NK-92 treated with Interleukin-12 subunit alpha and Interleukin-12 subunit beta, amount 100 ng/mL, for 24 hours (cell line): ENCODE data around the gene PPP3R1.
"Not testable (repeated sequence)": the region's sequence is repeated elsewhere in the genome, so short reads cannot be mapped to it uniquely, and the experiment has no call there.

Experiments used
- DNase-seq: peaks from one replicate; lab custom pipeline; 2025; lab: John Stamatoyannopoulos, UW

Gene PPP3R1

DNA sequence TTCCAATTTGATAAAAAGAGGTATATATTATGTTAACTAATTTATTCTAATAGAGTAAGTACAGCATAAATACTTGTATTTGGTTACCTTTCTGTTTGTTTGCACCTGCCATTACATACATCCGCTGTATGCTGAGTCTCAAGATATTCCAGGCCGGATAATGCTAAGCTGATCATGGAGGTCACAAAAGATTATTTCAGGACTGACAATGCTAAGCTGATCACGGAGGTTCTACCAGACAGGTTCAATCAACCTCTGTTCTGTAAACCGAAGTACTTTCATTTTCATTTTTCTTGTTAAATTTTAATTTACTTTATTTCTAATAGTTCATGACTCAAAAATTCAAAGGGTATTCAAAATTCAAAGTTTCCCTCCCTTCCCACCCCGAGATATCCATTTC is 63.5 kb downstream of the PPP3R1 start:
- DNase-seq = no peak

DNA sequence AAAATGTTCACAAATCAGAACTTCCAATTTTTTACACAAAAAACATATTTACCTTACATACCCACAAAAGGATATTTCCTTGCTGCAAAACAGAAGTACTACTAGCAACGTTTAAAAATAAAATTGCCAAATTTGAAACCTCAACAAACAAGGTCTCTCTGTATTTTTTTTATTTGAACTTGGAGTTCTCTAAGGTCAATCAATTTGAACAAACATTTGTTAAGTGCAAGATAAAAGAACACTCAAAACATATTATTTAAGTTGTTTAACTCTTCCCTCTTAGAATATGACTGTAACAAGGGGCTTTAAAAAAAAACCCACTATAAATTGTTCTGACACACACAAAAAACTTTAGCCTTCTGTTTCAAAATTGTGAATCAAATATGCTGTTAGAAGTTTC is 65.0 kb downstream of the PPP3R1 start:
- DNase-seq = no peak

DNA sequence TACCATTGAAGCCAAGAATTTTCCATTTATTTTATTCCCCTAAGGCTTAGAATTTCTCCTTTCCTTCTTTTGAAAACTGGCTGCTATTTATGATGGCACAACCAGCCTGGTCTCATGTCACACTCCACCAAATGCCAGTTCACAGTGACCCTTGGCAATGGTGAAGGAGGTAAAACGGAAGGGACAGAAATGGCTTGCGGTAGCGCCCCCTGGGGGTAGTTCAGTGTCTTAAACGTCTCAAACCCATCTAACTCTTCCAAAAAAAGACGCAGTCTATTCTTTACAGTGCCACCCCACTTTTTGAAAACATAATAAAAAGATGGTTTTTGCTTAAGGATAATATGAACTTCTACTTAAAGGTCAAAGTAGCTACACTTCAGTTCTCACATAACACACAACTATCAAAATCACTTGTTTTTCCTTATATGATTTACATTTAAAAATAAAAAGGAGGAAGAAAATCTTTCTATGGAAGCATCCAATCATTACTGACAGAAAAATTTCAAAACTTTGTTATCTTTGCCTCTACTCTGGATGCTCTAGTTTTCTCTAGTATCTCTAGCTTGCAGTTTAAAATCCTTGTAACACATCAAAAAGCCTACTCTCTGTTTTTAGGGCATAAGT is 66.7 kb downstream of the PPP3R1 start:
- DNase-seq = peak; percentile 5

DNA sequence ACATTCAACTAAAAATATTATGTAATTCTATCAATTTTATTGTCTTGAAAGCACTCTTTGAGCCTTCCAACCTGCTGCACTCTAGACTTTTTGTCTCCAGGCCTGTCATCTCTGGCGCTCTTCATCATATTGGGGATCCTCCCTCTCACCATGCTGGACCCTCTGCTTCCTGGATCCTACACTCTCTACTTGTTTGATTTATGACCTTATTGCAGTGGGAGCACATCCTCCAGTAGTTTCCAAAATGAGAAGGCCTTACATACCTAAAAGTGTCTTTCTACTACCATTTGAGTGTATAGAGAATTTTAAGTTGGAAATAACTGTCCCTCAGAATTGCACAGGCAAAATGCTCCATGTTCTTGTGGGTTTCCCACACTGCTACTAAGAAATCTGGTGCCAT is 69.4 kb downstream of the PPP3R1 start:
- no peak for DNase-seq

DNA sequence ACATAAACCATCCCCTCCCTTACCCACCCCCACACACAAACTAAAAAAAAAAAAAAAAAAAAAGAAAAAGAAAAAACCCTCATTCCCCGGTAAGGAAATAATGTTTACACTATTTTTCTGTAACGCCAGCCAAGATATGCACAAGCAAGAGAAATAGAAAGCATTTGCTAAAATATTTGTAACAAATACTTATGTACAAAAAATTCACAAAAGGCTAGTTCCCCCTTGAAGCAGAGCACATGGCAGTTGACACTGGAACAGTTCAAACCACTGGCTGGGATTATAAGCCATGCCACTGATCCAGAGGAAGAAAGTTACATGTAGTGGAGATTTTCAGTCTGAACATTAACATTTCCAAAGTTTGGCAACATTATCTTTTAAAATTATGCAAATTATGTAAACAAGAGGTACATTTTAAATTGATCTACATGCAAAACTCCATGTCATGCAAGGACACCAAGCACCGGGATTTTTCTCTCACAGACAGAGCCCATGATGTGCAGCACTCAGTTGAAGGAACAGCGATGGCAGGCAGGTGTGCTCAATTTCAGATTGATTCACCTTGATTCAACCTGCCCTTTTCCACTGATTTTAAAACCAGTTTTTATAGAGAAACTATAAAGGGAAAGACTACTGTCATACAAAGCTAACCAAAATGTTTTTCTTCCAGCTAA is 73.2 kb downstream of the PPP3R1 start:
- DNase-seq = no peak

DNA sequence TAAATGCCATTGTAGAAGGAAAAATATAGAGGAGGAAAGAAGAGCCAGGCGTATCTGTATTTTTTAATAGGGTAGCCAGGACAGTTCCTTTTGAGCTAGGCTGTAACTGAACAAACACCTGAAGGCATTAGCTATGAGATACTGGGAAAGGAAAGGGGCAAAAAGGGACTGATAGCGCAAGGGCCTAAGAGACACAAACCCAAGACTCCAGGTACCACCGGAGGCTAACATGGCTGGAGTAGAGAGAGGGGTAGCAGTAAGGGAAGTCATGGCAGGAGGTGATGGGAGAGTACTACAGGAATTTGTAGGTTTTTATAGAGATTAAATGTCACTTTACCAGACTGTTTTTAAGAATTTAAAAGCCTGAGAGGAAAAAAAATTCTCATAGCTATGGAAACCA is 73.9 kb downstream of the PPP3R1 start:
- no peak for DNase-seq

DNA sequence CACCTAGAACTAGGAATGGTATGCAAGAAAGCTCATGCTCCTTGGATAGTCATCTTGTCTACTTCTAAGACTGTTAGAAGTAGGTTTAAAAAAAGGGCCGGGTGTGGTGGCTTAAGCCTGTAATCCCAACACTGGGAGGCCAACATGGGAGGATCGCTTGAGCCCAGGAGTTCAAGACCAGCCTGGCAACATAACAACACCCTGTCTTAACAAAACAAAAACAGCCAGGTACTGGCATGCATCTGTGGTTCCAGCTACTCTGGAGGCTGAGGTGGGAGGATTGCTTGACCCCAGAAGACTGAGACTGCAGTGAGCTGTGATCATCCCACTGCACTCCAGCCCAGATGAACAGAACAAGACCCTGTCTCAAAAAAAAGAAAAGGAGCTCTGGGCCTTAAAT is 74.8 kb downstream of the PPP3R1 start:
- DNase-seq = no peak

DNA sequence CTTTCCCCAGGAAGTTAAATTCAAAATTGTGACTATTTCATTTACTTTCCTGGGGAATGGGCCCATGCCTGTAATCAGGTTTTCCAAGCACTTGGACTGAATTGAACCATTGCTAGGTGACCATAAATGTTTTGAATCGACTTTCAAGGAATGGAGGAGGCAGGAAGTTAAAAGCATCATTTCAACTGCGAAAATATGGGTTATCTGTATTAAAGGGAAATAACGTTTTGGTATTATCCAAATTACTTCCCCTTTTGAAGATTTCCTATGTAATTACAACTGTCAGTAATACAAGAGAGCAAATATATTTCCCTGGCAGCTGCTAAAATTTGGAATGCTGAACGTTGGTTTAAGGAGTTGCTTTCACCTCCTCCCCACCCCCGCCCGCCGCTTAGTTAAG is 75.7 kb downstream of the PPP3R1 start:
- no peak for DNase-seq

DNA sequence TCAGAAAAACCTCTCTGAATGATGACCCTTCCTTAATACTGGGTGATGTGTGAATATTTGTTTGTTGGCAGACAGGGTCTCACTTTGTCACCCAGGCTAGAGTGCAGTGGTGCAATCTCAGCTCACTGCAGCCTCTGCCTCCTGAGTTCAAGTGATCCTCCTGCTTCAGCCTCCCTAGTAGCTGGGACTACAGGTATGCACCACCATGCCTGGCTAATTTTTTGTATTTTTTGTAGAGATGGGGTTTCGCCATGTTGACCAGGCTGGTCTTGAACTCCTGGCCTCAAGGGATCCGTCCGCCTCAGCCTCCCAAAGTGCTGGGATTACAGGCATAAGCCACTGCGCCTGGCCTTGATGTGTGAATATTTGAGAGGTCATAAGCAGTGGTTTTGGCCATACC is 77.1 kb downstream of the PPP3R1 start:
- DNase-seq = not testable (repeated sequence)

DNA sequence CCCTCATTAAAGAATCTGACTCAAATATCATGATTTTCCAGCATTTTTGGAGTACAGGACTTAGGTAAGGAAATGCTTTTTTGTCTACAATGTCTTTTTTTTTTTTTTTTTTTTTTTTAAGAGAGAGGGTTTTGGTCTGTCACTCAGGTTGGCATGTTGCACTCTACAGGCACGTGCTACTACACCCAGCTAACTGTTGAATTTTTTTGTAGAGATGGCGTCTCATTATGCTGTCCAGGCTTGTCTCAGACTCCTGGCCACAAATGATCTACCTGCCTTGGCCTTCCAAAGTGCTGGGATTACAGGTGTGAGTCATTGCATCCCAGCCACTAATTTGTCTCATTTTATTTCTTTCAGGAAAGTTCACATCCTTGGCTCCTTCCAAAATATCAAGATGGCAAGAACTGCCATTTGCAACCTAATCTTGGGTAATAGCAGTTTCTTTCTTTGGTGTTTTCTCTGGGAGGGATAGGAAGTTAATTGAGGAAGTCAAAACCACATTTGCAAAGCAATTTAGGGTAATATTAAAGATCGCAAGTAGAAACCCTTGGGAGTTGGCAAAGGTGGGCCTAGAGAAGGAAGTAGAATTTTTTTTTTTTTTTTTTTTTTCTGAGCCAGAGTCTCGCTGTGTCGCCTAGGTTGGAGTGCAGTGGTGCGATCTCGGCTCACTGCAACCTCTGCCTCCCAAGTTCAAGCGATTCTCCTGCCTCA is 79.2 kb downstream of the PPP3R1 start:
- DNase-seq = no peak

DNA sequence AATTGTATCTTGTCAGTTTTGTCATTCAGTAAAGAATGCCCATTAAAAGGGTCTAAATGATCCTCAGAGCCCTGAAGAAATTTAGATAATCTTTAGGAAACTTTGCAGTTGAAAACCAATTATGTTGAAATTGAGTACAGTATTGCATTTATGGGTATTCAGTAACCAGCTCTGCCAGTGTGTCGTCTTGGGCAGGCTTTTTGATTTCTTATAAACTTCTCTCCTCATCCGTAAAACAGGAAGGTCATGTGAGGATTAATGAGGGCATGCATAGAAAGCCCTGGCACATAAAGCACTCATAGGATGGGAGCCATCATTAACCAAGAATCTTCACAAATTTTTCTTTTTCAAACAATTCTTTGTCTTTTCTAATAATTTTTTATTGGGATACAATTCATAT is 79.8 kb downstream of the PPP3R1 start:
- DNase-seq = no peak

DNA sequence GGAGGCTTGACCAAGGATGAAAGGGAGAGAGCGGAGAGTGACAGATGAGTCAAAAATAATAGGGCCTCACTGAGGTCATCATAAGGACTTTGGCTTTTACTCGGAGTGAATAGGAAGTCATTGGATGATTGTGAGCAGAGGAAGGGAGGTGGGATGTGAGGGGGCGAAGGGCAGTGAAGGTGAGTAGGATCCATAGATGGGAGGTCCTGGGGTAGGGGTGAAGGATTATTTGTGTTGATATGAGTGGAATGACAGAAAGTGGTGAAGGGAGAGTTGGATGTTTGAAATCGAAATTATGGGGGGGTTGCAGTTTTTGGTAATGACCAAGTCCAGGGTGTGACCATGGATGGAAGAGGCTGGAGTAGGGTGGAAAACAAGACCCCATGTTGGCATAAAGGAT is 80.6 kb downstream of the PPP3R1 start:
- DNase-seq = no peak

DNA sequence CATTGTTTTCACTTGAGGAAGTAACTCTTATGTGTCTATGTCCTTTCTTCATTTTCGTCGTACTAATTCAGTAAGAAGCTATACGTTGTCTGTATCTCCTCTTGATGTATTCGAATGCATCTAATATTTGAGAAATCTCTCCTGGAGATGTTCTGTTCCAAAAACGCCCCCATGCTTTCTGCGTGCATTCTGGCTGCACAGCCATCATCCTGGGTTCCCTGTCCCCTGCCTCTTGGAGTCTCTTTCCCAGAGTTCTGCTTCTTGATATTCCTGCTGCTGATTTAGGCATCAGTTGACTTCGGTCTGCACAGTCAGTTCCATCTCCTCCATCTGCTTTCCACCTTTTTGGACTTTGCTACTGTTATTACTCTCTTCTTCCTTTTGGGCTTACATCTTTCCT is 81.2 kb downstream of the PPP3R1 start:
- no peak for DNase-seq

DNA sequence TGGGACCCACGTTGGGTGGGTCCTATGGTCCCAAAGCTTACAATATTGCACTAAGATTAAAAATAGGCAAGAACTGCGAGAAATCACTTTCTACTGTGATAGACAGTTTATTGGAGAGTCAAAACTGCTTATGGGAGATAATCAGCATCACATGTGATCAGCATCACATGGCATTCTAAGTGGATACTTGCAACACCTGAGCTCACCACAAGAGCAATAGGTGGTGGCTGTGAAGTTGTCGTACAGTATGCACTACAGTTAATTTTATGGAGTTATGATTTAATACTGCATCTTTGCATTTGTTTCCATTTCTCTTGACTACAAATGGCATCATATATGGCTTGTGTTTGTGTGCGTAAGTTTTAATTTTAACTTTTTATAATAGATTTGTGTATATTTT is 83.0 kb downstream of the PPP3R1 start:
- no peak for DNase-seq

DNA sequence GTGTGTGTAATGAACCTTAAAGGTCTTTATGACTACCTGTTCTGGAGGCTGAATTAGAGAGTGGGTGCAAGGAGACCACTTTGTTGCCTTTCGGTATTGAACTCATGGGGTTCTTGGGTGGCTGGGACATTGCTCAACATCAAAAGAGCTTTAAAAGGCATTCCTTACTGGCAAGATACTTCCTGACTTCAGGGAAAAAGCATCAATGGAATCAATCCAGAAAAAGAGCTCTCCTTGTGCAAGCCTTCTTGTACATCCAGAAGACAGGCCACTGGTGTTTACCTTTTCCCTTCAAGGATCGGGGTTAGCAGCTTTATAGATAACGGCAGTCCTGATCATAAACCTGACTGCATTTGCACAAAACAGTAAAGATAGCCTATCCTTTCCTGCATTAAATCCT is 85.1 kb downstream of the PPP3R1 start:
- DNase-seq = no peak

DNA sequence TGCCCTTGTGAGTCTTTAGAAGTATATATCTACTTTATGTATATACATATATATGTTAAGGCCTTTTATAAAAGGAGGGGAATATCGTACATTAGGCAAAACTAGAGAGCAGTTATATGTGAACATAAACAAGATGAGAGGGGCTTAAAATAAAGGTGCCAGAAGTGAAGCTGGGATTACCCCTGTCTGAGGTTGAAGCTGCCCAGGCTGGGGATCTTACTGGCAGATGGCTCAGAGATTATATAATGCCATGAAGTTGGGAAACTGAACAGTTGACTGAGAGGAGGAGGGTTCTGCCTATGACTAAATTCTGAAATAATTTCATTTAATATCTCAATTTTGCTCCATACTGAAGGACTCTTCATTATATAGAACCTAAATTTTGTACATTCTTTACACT is 88.7 kb downstream of the PPP3R1 start:
- no peak for DNase-seq

DNA sequence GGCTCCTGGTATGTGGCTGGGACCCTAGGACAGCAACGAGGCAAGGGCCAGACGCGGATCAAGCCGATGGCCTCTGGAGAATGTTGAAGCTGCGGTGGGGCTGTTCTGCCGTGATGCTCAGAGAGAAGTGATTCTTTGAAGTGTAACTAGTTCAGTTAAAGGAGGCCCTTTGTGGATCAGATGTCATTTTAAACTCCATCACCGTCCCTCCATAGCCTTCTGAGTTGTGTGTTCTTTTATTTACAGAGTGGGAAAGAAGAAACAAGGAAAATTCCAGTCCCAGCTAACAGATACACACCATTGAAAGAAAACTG is 94.2 kb downstream of the PPP3R1 start:
- no peak for DNase-seq

DNA sequence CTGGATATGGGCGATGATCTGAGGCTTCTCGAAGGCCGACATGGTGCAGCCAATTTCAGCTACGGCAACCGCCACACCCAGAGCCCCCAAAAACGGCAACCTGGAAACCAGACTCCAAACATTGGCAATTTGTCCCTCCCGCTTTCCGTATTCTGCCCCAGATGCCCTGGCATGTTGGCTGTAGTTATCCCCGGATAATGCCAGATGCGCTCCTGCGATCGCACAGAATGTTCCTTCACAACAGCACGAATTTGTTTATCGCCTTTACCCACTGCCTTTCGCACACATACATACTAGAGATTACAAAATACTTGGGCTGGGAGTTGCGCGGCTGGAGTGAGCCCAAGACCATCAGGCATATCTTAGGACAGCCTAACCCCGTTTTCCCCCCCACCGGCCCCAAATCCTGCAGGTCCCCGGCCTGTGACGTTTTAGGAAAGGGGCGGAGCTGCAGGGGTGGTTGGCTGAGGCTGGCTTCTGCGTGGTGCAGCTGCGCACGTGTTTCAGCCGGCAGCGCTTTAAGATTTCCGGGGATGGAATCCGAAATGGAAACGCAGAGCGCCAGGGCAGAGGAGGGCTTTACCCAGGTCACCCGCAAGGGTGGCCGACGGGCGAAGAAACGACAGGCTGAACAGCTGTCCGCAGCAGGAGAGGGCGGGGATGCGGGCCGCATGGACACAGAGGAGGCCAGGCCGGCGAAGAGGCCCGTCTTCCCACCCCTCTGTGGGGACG is 94.8 kb downstream of the PPP3R1 start, which contains the start of gene PNO1:
TSS of gene PNO1 (plus strand) at position 487 of the 732 bp plus-strand sequence. CDS start at position 534, 47 bp downstream.
- DNase-seq = peak; percentile 86

DNA sequence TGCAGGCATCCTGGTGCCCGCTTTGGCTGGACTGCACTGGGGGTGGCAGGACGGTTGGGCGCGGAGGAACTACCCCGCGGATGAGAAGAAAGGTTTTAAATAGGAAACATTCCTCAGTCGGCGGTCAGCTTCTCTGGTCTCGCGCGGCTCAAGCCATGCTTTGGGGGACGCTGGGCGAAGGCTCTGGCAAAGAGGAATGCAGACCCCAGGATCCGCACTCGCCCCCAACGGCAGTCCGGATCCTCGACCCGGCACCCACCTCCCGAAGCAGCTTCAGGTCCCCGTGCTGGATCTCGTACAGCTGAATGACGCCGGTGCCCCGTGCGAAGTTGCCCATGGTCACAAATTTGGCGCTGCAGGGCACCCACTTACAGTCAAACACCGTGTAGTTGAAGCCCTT is 95.3 kb downstream of the PPP3R1 start:
- peak; percentile 34 for DNase-seq

DNA sequence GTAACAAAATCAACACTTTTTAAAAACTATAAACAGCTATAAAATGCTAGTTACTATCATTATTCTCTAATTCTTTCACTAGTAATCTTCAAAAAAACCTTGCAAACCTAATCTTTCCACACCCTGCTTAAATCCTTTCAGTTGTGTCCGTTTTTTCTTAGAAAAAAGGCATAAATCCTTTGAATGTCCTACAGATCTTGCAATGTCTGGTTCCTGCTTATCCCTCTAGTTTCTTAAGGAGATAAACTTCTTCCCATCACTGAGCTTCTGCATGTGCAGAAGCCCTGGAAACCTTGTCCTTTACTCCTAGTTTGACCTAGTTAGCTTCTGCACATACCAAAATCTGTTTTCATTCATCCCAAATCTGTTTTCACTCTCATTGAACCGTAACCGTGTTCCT is 95.9 kb downstream of the PPP3R1 start:
- DNase-seq = no peak

DNA sequence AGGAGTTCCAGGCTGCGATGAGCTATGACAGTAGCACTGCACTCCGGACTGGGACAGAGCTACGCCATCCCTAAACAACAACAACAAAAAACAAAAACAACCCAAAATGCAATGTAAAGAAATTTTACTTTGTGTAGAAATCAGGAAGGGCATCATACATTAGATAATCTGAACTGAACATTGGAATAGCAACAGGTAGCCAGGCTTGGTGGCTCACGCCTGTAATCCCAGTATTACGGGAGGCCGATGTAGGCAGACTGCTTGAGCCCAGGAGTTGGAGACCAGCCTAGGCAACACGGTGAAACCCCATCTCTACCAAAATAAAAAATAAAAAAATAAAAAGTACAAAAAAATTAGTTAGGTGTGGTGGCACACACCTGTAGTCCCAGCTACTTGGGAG is 96.7 kb downstream of the PPP3R1 start:
- DNase-seq = no peak

DNA sequence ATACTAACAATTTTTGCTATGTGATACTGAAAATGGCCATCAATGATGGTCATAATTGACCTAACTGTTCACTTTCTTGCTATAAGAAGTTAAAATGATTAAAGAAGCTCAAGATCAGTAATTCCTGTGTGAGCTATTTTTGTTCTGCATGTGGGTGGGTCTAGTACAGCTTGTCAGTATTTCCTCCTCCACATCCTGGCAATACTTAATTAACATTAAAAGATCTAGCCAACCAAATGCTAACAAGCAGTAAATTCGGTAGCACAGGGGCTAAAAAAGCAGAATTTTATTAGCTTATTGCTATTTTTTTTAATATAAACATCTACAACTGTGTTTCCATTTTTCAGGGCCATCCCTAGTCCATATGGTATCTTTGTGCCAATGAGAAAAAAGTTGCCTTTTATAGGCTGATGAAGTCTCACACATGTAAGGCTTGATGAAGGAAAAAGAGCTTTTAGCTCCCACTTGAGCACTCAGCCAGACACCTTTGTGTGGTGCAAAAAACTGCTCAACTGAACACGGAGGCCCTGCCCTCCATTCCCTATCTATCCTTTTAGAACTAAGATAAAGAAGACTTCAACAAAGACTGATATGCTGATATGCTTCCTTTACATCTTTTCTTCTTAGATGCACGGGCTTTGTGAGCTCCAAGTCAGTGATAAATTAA is 99.5 kb downstream of the PPP3R1 start:
- no peak for DNase-seq
